ENCODE results near the gene CCNL2. TPM values are rescaled to one million over a fixed set of nuclear protein-coding genes. Genes with fewer than 3 reads are reported as not detected.
"Not testable (repeated sequence)": the region's sequence is repeated elsewhere in the genome, so short reads cannot be mapped to it uniquely, and the experiment has no call there.

CCNL2 gene
- 10 to 100 TPM; 86.3 to 92.4 TPM for total RNA-seq

- ChIA-PET POLR2A (interaction anchor here (0.6 to 4.9 kb wide), 16 partner anchors 8 to 232 kb away, joined by 3 to 48 read pairs (median 4); partner anchors contain the start of genes AURKAIP1, MRPL20 and VWA1), CTCF (interaction anchor here (0.6 to 2.2 kb wide), 11 partner anchors 9 to 386 kb away, joined by 3 to 12 read pairs (median 6); partner anchors contain the start of genes AURKAIP1 and ISG15)
- Mint-ChIP-seq H3K4me3 (peak within 1 kb of the TSS; percentile 93), H3K27ac (peak within 1 kb of the TSS; percentile 90), H3K4me1 (ENCODE audit: low read depth) (peaks cover 48% of the 10 kb centered on the region), H3K36me3 (ENCODE audit: low read depth) (peaks cover 62% of the 10 kb centered on the region), H3K9me3 (no peaks in the 10 kb centered on the region), H3K27me3 (no peaks in the 10 kb centered on the region)
- intact Hi-C loops (cut with micrococcal nuclease) = no loop called here
- DNase-seq (peak; percentile 99), ATAC-seq (peak; percentile 97)
- peak; percentile 54 for TF ChIP-seq CTCF (IDR thresholded peaks at IDR 0.05)
These were observed at the start of gene CCNL2 for GRCh38 chr1:1399187-1399871. CCNL2 (minus strand) TSS chr1:1399335; CDS start chr1:1399306, 29 bp downstream.

GRCh38 chr1:1446631-1447030 is 47.5 kb upstream of the CCNL2 start:
- H3K27ac Mint-ChIP-seq; CTCF ChIA-PET; DNase-seq; H3K4me3 Mint-ChIP-seq; H3K9me3 Mint-ChIP-seq; intact Hi-C loops (cut with micrococcal nuclease); H3K27me3 Mint-ChIP-seq; H3K36me3 Mint-ChIP-seq (ENCODE audit: low read depth); H3K4me1 Mint-ChIP-seq (ENCODE audit: low read depth); ATAC-seq: not testable (repeated sequence)
- POLR2A ChIA-PET = interaction anchor here (0.7 kb wide), 1 partner anchor 302 kb away, joined by 3 read pairs; no protein-coding TSS in a partner anchor

- intact Hi-C loops (cut with micrococcal nuclease) = no loop called here
- ATAC-seq = no peak
- DNase-seq = no peak
- POLR2A ChIA-PET = interaction anchor here (1.1 to 2.5 kb wide), 2 partner anchors 35 to 42 kb away, joined by 4 to 13 read pairs; partner anchors contain the start of gene MRPL20
- no peak for TF ChIP-seq CTCF (IDR thresholded peaks at IDR 0.05)
- H3K4me1 Mint-ChIP-seq (ENCODE audit: low read depth) = peaks cover 4% of the 10 kb centered on the region
- CTCF ChIA-PET = interaction anchor here (1.0 to 2.4 kb wide), 4 partner anchors 7 to 458 kb away, joined by 3 to 11 read pairs (median 8); partner anchors contain the start of gene ATAD3C
- no peaks in the 10 kb centered on the region for H3K9me3 Mint-ChIP-seq
- no peaks in the 10 kb centered on the region for H3K36me3 Mint-ChIP-seq (ENCODE audit: low read depth)
- no peak overlapping the region for H3K4me3 Mint-ChIP-seq
- H3K27me3 Mint-ChIP-seq = peaks cover 6% of the 10 kb centered on the region
- H3K27ac Mint-ChIP-seq = no peak overlapping the region
These were observed 43.1 kb upstream of the CCNL2 start for GRCh38 chr1:1442069-1442770.

- peak; percentile 90 for TF ChIP-seq CTCF (IDR thresholded peaks at IDR 0.05)
- Mint-ChIP-seq H3K4me1 (ENCODE audit: low read depth) (peaks cover 6% of the 10 kb centered on the region), H3K9me3 (no peaks in the 10 kb centered on the region), H3K4me3 (no peak overlapping the region), H3K27me3 (peaks cover 12% of the 10 kb centered on the region), H3K27ac (no peak overlapping the region), H3K36me3 (ENCODE audit: low read depth) (no peaks in the 10 kb centered on the region)
- POLR2A ChIA-PET = interaction anchor here (1.1 to 2.5 kb wide), 2 partner anchors 34 to 41 kb away, joined by 4 to 13 read pairs; partner anchors contain the start of gene MRPL20
- CTCF ChIA-PET = interaction anchor here (0.9 to 2.4 kb wide), 14 partner anchors 8 to 605 kb away, joined by 3 to 11 read pairs (median 4); partner anchors contain the start of genes ATAD3C and CCNL2
- peak; percentile 65 for DNase-seq
- ATAC-seq = peak; percentile 94
- intact Hi-C loops (cut with micrococcal nuclease) = no loop called here
These were observed 42.1 kb upstream of the CCNL2 start for GRCh38 chr1:1441002-1441888.

Measured in activated CD8-positive, alpha-beta T cell treated with anti-CD3 and anti-CD28 coated beads for 36 hours (primary cell).